GM12875 (cell line): ENCODE data around the gene ADGRV1.

Experiments
- H3K4me3 ChIP-seq: one replicate; pipeline ENCODE4 v1.5.1; 2011; ENCODE audit warnings: low read depth, low read length, control low read depth
- TF ChIP-seq, protein P1 (sequence below): IDR thresholded peaks from 2 replicates; pipeline ENCODE4 v1.5.1; 2011; ENCODE audit warnings: low read depth, mild to moderate bottlenecking, control low read depth, inconsistent platforms, low read length, moderate library complexity, borderline replicate concordance; ENCODE audit not compliant: insufficient read depth

ADGRV1 gene

DNA sequence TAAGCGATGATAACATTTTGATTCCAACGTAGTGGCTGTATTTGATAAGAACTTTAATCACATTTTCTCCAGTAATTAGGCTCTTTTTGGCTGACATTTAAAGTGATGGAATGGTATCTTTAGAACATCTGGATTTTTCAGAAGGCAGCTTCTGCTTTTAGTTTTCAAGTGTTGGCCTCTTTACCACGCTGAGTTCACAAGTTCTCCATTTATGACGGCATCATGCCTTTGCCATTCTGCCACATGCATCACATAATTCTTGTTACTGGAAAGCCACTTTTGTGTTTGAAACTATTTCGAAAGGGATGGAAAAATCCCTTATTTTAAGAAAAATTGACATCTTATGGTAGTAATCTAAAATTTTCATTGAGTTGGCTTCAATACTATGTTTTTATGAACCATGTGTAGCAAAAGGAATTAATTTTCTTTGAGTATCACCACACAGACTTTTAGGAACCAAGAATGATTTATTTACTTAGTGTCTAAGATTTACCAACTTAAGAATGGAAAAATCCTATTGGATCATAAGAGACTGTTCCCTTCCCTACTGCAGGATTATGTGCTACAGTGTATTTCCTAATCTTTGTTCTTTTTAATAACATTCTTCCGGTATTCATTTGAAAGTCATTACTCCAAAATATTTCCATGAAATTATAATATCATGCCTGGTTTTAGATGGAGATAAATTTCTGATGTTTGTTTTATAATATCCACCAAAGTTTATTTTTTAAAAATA, 344.2 kb downstream of the ADGRV1 start:
- no peak overlapping the region for H3K4me3 ChIP-seq
- TF ChIP-seq, protein P1, sequence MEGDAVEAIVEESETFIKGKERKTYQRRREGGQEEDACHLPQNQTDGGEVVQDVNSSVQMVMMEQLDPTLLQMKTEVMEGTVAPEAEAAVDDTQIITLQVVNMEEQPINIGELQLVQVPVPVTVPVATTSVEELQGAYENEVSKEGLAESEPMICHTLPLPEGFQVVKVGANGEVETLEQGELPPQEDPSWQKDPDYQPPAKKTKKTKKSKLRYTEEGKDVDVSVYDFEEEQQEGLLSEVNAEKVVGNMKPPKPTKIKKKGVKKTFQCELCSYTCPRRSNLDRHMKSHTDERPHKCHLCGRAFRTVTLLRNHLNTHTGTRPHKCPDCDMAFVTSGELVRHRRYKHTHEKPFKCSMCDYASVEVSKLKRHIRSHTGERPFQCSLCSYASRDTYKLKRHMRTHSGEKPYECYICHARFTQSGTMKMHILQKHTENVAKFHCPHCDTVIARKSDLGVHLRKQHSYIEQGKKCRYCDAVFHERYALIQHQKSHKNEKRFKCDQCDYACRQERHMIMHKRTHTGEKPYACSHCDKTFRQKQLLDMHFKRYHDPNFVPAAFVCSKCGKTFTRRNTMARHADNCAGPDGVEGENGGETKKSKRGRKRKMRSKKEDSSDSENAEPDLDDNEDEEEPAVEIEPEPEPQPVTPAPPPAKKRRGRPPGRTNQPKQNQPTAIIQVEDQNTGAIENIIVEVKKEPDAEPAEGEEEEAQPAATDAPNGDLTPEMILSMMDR, result no peak

DNA sequence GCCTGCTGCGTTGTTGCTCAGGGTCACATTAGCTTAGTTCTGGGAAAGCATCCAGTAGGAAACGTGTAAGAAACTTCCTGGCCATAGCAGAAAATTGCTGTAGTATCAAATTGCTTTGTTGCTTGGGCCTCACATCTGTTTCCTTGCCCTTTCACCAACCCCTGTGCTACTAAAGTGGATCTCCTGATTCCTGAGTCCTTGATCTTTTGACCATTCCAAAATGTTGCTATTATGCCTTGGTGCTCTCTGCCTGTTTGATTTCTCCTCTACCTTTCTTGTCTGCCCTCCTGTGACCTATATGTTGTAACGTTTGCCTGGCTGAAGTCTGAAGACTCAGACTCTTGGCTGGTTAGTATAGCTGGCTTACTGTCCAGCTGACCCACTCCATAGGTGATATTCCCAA, 350.5 kb downstream of the ADGRV1 start:
- TF ChIP-seq, protein P1, result no peak
- H3K4me3 ChIP-seq, result no peak overlapping the region

DNA sequence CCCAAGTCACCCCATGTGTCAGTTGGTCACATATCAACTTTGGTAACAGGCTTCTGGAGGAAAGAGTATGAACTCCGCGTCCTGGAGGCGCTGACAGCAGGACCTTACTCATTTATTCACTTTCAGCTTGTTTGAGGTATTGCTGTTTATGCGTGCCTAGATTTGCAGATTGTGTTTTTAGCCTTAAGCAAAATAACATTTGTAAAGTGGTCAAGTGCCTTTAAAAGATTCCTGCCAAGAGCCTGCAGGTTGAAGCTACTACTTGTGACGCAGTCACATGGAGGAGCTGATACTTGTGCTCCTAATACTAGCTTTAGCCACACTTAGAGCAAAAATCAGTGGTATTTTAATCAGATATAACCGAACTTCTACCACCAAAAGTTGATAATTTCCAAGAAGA, 351.3 kb downstream of the ADGRV1 start:
- no peak overlapping the region for H3K4me3 ChIP-seq
- TF ChIP-seq, protein P1, result no peak

DNA sequence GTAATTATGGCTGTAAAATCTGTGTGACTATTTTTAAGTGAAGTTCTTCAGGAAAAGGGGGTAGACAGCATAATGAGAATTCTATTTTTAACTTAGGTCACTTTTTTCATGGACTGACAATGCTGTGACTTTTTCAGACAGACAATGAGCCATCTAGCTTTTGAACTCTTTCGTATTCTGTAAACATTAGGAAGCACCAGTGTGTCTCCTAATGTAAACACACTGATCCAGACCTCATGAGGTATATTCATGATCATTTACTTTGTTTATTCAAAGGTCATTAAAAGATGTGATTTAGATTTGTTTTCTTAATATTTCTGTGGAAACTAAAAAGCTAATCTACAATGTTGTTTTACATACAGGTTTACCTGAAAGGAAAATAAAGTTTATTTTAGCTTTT, 352.6 kb downstream of the ADGRV1 start:
- TF ChIP-seq, protein P1, result no peak
- no peak overlapping the region for H3K4me3 ChIP-seq

DNA sequence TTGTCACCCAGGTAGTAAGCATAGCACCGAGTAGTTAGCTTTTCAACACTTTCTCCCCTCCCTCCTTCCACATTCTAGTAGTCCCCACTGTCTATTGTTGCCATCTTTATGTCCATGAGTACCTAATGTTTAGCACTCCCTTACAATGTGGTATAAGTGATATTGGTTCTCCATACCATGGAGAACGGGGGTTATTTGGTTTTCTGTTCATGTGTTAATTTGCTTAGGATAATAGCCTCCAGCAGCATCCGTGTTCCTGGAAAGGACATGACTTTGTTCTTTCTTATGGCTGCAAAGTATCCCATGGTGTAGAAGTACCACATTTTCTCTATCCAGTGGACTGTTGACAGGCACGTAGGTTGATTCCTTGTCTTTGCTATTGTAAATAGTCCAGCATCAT, 353.9 kb downstream of the ADGRV1 start:
- H3K4me3 ChIP-seq, result no peak overlapping the region
- TF ChIP-seq, protein P1, result no peak

DNA sequence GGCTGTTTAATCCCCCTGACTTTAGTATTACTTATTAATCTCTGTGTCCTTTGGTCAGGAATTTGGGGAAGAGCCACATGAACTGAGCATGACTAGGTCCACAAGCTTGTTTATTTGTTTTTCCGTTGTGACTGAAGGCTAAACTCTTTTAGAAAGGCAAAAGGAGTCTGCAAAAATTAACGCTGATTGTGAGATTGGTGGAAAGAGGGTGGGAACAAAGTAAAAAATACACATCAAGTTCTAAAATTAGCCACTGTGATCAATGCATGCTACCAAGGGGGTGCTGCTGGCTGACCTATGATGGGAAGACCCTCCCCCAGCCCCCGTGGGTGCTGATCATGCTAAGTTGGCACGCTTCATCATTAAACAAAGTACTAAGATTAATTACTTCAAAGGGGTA, 356.8 kb downstream of the ADGRV1 start:
- TF ChIP-seq, protein P1, result no peak
- H3K4me3 ChIP-seq, result no peak overlapping the region
